Mucosa of gallbladder (tissue), 1 donor: Measurements from ENCODE around the gene PILRA. TPM values are rescaled to one million over a fixed set of nuclear protein-coding genes. Genes with fewer than 3 reads are reported as not detected.
"Not testable (repeated sequence)": the region's sequence is repeated elsewhere in the genome, so short reads cannot be mapped to it uniquely, and the experiment has no call there.

Experiments used
- DNase-seq: peaks from one replicate; pipeline ENCODE4 v3.0.0-alpha.2; 2020; ENCODE audit warnings: low spot score
- total RNA-seq: library from RNA; stranded (reverse); gene quantifications from one replicate; pipeline ENCODE4 v1.2.1, GENCODE V29; 2021
- donor health status: DM: no; HTN: no; CAD: no.

The PILRA gene
- total RNA-seq, 1 donor from 2014 or later: 8.0 TPM

DNA sequence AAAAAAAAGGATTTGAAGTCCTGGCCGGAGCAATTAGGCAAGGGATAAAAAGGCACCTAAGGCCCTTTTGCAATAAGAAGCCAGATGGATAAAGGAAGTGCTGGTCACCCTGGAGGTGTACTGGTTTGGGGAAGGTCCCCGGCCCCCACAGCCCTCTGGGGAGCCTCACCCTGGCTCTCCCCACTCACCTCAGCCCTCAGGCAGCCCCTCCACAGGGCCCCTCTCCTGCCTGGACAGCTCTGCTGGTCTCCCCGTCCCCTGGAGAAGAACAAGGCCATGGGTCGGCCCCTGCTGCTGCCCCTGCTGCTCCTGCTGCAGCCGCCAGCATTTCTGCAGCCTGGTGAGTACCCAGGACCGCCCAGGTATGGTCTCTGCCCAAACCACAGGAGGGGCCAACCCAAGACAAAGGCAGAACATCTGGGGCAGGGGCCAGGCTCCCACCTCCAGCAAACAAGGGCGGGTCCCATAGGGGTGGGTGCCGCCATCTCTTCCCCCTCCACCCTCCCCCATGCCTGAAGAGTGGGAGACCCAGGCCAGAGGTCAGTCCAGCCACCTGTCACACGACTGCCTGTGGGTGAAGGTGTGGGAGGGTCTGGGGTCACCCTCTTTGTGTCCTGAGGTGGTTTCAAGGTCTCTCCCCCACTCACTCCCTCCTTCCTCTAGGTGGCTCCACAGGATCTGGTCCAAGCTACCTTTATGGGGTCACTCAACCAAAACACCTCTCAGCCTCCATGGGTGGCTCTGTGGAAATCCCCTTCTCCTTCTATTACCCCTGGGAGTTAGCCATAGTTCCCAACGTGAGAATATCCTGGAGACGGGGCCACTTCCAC is 15.0 kb upstream of the PILRA start, which contains the start of gene PILRB:
Gene PILRB (plus strand): TSS at position 91 of the 830 bp plus-strand sequence. CDS start 186 bp downstream, at position 277.
- DNase-seq: no peak

DNA sequence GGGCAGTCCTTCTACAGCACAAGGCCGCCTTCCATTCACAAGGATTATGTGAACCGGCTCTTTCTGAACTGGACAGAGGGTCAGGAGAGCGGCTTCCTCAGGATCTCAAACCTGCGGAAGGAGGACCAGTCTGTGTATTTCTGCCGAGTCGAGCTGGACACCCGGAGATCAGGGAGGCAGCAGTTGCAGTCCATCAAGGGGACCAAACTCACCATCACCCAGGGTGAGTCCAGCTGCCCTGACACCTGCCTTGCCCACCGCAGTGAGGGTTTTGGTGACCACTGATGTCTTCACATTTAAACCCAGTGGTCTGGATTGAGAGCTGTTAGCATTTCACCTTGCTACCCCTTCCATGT is 14.5 kb upstream of the PILRA start:
- DNase-seq: no peak

DNA sequence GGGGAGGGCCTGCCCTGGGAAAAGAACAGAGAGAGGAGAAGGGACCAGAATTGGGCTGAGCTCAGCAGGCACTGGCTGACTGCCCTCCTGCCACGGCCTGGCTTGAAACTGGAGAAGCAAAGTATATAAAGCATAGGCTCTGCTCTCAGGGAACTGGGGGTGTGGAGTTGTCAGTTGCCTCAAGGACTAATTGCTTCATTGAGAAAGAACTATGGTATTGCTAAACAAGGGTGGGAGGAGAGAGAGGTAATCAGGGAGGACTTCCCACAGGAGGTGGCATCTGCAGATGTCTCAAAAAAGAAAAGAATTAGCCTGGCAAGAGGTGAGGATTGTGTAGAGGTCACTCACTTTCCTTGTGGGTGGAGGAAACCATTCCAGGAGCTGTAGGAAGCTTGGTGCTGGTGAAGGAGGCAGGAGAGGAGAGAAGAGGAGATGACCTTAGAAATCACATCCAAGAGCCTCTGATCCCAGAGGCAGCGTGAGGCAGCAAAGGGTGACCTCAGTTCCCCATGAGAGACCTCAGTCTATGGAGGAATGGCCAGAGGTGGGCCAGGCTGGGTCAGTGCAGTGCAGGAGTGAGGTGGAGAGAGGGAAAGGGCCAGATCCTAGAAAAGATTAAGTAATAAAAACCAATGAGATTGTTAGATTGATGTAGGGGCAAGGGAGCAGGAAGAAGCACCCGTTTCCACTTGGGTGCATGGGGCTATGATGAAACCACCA is 13.0 kb upstream of the PILRA start:
- no peak for DNase-seq

DNA sequence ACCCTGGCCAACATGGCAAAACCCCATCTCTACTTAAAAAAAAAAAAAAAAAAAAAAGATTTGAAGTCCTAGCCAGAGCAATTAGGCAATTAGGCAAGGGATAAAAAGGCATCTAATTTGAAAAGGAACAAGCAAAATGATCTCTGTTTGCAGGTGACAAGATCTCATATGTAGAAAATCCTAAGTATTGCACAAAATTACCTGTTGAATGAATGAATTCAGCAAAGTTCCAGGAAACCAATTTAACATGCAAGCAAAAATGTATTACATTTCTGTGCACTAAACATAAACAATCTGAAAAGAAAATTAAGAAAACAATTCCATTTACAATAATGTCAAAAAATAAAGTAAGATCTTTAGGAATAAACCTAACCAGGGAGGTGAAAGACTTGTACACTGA is 10.2 kb upstream of the PILRA start:
- no peak for DNase-seq

DNA sequence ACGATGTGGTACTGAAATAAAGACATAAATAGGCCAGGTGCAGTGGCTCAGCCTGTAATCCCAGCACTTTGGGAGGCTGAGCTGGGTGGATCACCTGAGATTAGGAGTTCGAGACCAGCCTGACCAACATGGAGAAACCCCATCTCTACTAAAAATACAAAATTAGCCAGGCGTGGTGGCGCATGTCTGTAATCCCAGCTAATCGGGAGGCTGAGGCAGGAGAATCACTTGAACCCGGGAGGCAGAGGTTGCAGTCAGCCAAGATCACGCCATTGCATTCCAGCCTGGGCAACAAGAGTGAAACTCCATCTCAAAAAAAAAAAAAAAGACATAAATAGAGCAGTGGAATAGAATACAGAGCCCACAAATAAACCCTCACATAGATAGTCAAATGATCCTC is 9.5 kb upstream of the PILRA start:
- DNase-seq: not testable (repeated sequence)

DNA sequence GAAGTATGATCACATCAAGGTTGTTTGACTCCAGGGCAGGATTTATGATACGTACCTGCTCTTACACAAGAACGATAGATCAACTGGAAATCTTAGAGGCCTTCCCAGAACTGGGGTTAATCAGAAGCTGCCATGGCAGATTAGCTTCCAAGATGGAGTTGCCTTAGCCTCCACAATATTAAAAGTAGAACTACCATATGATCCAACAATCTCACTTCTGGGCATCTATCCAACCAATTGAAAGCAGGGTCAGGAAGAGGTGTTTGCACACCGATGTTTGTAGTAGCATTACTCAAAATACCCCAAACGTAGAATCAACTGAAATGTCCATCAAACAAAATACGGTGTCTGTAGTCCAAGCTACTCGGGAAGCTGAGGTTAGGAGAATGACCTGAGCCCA is 8.8 kb upstream of the PILRA start:
- DNase-seq: no peak

DNA sequence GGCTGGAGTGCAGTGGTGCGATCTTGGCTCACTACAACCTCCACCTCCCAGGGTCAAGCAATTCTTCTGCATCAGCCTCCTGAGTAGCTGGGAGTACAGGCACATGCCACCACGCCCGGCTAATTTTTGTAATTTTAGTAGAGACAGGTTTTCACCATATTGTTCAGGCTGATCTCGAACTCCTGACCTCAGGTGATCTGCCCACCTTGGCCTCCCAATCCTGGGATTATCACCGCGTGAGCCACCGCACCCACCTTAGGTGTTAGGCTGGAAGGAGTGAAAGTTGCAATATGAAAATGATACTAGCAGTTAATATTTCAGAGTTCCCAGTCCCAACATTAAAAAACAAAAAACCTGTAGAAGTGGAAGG is 7.3 kb upstream of the PILRA start:
- not testable (repeated sequence) for DNase-seq

DNA sequence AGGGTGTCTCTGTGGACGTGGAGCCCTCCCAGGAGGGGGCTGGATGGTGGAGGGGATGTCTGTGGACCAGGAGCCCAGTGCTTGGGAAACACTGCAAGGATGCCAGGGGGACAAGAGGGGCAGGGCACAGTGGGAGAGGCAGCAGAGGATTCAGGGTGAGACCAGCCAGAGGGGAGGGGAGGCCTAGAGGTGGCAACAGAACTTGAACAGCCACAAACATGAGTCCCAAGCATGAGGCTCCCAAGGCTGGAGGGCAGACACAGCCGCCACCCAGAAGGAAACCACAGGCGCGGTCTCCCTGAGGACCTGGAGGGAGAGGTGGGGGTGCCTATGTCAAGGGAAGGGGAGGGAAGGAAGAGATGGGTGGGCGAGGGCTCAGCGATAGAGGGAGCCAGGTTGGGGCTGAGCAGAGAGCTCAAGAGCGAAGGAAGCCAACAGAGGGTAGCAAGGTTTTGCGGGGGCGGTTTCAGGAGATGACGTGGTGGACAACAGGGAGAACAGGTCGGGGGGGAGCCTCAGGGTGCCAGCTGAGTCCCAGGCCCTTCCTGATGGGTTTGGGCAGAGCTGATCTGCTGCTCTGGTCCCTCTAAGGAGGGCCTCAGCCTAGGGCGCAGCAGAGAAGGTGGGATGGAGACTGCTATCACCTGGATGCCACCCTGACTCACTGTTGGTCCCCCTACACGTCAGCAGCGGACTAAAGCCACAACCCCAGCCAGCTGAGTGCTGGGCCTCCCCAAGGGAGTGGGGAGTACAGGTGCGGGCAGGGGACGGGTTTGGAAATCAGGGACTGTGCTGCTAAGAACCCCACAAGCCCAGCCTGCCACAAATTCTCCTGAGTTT is 6.7 kb upstream of the PILRA start:
- DNase-seq: no peak

DNA sequence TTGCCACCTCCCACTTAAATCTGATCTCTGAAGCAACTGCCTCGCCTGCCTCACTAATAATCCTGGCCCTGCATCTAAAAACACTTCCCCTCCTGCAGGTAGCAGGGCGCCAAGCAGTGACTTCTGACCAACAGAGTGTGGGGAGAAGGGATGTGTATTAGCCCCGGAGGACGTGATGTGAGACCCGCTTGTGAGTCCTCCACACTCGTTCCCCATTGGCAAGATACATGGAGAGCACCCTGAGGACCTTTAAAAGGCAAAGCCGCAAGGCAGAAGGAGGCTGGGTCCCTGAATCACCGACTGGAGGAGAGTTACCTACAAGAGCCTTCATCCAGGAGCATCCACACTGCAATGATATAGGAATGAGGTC is 6.1 kb upstream of the PILRA start:
- DNase-seq: no peak

DNA sequence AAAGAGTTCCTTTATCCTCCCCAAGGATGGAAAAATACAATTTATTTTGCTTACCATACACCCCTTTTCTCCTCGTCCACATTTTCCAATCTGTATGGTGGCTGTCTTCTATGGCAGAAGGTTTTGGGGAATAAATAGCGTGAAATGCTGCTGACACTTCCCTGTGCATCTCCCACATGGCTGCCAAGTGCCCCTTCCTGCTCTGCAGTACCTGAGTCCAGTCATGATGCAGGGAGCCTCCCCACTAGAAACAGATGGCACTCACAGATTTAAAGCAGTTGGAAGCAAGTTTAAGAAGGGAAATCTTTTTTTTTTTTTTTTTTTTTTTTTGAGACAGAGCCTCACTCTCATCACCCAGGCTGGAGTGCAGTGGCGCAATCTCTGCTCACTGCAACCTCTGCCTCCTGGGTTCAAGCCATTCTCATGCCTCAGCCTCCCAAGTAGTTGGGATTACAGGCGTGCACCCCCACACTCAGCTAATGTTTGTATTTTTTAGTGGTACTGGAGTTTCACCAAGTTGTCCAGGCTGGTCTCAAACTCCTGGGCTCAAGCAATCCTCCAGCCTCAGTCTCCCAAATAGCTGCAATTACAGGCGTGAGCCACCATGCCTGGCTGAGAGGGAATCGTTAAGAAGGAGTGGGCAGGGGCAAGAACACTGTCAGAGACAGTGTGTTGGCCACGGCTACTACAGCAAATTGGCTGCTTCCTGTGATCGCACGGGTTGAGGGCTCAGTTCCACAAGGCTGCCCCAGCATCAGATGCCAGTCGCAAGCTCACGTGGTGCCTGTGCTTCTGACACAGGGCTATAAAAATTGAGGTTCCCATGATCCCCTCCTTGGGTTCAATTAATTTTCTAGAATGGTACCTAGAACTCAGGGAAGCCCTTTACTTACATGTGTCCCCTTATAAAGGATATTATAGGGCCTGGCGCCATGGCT is 5.3 kb upstream of the PILRA start:
- no peak for DNase-seq

DNA sequence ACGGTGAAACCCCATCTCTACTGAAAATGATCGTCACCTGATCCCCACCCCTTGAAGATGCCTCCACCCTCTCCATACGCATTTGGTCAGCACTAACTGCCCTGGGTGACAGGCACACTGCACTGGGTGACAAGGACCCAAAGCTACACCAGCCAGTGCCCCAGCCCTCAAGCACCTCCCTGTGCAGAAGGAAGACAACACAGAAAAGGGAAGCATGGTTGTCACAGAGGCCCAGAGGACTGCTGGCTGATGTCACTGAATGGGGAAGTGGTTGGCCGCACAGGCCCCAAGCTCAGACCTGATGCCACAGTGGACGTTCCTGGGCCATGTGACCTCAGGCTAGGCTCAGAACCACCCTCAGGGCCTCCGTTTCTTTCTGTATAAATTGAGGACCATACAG is 4.2 kb upstream of the PILRA start:
- DNase-seq: peak; percentile 66

DNA sequence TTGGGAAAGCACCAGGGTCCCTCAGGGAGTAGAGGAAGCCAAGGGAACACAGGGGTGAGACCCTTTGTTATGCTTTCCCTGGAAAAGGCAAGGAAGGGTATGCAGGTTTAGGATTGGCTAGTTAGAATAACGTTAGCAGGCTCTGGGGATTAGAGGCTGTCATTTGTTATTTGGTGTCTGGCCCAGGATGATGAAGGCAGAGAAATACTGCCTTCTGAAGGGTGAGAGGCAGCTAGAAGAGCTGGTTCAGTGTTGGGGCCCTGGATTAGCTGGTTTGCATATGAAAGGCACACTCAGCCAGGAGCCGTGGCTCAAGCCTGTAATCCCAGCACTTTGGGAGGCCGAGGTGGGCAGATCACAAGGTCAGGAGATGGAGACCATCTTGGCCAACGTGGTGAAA is 3.0 kb upstream of the PILRA start:
- DNase-seq: no peak

DNA sequence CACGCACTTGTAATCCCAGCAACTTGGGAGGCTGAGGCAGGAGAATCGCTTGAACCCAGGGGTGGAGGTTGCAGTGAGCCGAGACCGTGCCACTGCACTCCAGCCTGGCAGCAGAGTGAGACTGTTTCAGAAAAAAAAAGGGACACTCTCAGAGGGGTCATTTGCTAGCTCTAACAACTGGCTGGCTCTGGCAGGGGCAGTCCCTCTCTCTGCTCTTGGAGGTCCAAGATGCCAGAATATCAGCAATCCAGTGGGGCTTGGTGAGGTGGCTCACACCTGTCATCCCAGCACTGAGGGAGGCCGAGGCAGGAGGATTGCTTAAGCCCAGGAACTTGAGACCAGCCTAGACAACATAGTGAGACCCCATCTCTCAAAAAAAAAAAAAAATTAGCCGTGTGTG is 2.5 kb upstream of the PILRA start:
- DNase-seq: no peak

DNA sequence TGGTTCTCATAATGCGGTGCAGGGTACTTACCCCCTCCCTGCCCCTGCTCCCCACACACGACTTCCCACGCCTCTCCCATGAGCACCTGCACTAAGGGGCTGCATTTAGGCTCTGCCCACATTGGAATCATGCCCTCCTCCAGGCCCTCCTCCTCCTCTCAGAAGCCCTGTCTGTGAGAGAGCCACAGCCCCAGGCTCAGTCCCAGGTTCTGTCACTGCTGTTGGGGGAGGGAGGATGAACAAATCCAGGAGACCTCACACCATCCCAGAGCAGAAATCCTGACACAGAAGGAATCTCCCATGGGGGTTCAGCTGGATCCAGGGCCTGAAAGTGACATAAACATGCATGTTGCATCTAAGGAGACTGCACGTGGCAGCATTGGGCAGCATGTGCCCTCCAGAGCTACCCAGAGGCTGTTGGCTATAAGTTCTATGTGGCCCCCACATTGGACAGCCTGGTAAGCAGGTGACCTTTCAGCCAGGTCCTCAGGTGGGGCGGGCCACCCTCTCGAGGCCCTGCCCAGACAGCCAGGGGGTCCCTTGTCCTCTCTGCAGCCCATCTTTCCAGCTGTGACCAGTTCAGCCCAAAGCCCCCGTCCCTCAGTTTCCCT is 1.6 kb upstream of the PILRA start:
- no peak for DNase-seq

DNA sequence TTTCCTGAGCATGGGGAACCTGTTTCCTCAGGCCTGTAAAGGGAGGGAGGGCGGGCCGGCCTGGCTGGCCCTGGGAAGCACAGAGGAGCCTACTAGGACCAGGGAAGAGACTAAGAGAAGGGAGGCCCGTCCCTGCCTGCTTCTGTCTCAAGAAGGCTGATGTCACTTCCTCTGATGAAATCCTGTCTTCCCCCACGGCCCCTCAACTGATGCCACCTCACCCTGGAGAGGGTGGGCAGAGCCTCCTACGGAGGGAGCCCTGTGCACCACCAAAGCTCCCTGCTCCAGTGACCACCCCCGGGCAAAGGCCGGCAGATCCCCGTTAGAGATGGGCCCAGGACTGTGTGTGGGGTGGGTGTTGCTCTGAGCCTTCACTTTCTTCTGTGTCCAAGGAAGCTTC is 1.0 kb upstream of the PILRA start:
- no peak for DNase-seq

DNA sequence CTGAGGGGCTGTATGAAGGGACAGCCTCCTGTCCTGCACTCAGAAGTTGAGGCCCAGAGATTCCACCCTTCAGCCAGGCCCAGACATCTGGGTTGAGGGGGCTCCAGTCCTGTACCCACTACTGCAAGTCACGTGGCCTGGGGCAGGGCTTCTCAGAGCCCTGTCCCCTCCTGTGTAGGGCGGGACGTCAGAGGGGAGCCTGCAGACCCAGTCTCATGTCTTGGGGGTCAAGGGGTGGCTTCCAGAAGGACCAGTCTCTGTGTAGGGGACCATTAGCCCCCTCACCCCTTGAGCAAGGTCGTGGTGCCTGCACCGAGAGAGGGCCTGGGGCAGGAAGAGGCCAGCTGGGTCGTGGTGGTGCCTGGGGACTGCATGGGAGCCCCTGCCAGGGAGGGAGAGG is 593 bp upstream of the PILRA start:
- DNase-seq: no peak

DNA sequence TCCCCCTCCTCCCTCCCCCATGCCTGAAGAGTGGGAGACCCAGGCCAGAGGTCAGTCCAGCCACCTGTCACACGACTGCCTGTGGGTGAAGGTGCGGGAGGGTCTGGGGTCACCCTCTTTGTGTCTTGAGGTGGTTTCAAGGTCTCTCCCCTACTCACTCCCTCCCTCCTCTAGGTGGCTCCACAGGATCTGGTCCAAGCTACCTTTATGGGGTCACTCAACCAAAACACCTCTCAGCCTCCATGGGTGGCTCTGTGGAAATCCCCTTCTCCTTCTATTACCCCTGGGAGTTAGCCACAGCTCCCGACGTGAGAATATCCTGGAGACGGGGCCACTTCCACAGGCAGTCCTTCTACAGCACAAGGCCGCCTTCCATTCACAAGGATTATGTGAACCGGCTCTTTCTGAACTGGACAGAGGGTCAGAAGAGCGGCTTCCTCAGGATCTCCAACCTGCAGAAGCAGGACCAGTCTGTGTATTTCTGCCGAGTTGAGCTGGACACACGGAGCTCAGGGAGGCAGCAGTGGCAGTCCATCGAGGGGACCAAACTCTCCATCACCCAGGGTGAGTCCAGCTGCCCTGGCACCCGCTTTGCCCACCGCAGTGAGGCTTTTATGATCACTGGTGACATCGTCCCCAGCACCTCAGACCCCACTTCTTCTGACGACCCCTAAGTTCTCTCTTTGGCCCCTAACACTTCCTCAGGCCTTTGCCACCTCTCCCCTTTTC is 747 bp downstream of the PILRA start:
- not testable (repeated sequence) for DNase-seq

DNA sequence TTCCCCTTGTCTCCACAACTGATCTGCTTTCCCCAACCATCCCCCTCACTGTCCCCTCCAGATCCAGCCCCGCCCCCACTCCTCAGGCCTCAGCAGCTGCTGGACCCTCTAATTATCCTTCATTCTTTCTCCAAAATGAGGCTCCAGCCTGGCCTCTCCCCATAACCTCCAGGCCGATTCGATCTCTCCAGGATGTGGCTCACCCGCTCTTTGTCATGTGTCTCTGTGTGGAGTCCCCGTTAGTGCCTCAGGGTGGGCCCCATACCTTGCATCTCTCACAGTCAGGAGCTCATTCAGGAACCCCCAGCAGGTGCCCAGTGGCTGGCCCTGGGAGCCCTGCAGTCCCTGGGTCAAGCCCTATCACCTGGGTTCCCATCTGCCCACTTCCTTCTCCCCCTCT is 1.3 kb downstream of the PILRA start:
- no peak for DNase-seq

DNA sequence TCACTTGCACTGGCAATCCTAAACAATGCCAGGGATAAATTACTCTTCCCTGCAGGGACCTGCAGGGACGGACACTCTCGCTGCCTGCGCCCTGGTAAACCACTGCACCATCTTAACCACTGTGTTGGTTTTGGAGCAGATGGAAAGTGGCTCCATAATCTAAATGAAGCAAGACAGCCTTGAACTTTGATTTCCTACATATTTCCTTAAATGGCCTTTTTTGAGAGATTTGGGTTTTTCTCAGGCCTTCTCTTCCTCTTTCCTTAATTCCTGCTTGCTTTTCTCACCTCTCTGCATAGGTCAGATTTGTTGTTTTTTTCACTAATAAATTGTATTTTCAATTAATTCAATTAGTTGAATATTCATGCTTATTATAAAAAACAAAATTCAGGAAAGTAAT is 2.8 kb downstream of the PILRA start:
- DNase-seq: no peak

DNA sequence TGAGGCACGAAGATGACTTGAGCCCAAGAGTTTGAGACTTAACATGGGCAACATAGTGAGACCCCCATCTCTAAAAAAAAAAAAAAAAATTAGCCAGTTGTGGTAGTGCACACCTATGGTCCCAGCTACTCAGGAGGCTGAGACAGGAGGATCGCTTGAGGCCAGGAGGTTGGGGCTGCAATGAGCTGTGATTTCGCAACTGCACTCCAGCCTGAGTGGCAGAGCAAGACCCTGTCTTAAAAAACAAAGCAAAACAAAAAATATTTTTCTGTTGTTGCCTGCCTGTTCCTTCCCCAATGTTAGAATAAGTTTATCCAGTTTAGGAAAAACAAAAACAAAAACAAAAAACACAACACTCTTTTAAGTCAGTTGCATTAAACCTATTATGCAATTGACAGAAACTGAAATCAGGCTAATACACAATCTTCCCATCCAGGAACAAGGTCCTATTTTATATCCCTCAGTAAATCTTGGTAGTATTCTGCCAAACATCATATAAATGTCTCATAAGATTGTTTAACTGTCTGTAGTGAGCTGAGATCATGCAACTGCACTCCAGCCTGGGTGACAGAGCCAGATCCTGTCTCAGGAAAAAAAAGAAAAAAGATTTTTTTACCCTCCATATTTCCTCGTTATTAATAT is 4.9 kb downstream of the PILRA start:
- no peak for DNase-seq
